GM12873 (cell line): Measurements from ENCODE around the gene IL4I1.

ENCODE experiments used
- CTCF ChIP-seq: IDR thresholded peaks from 2 replicates; pipeline ENCODE4 v1.5.1; 2012; ENCODE audit warnings: low read depth, mild to moderate bottlenecking, moderate library complexity, low read length, control low read depth; ENCODE audit not compliant: insufficient read depth; ENCODE audit errors: missing control alignments

The IL4I1 gene

DNA sequence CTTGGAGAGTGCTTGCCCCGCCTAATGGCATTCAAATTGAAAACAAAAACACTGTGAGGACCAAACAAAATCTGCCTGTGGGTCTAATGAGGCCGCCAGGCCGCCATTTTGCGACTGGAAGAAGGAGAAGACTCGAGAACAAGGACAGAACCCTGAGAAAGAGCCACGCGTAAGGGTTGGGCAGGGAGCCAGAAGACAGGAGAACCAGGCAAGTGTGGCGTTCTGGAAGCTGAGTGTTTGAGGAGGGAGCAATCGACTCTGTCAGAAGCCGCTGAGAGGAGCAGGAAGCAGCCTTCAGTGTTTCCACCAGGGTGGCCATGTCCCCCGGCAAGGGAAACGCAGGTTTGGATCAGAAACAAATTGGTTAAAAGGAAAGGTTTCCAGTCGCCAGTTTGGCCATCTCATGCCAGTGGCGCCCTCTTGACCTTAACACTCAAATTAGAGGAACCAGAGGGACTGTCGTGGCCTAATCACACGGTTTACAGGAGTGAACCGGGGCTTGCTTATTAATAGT, 55.9 kb downstream of the IL4I1 start:
- no peak for TF ChIP-seq CTCF

DNA sequence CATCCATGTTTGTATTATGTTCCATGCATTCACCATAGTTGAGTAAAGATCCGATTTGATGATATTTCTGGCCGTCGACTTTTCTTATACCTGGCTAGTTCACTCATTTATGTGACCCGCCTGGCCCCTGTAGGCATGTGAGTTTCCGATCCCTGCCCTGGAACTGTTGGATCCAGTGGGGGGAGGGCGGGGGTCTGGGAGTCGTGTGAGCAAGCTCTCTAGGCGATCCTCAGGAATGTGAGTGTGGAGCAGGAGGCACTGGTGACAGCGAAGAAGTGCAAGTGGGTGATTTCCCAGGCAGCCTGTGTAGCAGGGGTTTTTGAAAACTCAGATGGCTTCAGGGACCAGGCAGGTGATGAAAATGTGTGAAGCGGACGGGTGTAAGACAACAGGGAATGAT, 56.4 kb downstream of the IL4I1 start:
- no peak for TF ChIP-seq CTCF

DNA sequence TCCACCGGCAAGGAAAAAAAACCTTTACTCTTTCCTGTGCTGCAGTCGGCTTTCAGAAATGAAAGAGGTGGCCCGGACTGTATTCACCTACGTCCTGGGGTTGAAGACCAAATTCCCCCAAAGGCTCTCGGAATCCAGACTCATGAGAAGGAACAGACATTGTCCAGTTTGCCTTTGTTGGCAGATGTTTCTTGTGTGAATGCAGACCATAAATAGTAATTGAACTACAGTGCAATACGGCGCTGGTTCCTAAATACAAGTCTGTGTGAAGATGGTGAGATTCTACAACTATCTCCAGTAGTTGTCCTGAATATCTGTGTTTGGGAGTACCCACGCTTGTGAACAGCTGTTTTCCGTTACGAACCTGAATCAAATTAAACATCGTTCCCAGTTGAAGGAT, 57.0 kb downstream of the IL4I1 start:
- TF ChIP-seq CTCF, result no peak
